Measurements from ENCODE around the gene NAALAD2.

GRCh38 chr11:90202342-90202741, 67.9 kb downstream of the NAALAD2 start:
- TF ChIP-seq, protein P1, sequence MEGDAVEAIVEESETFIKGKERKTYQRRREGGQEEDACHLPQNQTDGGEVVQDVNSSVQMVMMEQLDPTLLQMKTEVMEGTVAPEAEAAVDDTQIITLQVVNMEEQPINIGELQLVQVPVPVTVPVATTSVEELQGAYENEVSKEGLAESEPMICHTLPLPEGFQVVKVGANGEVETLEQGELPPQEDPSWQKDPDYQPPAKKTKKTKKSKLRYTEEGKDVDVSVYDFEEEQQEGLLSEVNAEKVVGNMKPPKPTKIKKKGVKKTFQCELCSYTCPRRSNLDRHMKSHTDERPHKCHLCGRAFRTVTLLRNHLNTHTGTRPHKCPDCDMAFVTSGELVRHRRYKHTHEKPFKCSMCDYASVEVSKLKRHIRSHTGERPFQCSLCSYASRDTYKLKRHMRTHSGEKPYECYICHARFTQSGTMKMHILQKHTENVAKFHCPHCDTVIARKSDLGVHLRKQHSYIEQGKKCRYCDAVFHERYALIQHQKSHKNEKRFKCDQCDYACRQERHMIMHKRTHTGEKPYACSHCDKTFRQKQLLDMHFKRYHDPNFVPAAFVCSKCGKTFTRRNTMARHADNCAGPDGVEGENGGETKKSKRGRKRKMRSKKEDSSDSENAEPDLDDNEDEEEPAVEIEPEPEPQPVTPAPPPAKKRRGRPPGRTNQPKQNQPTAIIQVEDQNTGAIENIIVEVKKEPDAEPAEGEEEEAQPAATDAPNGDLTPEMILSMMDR (IDR thresholded peaks at IDR 0.05; ENCODE audit: low read depth, low read length, missing input control): no peak
- TF ChIP-seq, protein P2, sequence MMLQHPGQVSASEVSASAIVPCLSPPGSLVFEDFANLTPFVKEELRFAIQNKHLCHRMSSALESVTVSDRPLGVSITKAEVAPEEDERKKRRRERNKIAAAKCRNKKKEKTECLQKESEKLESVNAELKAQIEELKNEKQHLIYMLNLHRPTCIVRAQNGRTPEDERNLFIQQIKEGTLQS (IDR thresholded peaks at IDR 0.05): no peak
- TF ChIP-seq, protein P3, sequence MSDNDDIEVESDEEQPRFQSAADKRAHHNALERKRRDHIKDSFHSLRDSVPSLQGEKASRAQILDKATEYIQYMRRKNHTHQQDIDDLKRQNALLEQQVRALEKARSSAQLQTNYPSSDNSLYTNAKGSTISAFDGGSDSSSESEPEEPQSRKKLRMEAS (IDR thresholded peaks at IDR 0.05): no peak
- TF ChIP-seq, protein P4, sequence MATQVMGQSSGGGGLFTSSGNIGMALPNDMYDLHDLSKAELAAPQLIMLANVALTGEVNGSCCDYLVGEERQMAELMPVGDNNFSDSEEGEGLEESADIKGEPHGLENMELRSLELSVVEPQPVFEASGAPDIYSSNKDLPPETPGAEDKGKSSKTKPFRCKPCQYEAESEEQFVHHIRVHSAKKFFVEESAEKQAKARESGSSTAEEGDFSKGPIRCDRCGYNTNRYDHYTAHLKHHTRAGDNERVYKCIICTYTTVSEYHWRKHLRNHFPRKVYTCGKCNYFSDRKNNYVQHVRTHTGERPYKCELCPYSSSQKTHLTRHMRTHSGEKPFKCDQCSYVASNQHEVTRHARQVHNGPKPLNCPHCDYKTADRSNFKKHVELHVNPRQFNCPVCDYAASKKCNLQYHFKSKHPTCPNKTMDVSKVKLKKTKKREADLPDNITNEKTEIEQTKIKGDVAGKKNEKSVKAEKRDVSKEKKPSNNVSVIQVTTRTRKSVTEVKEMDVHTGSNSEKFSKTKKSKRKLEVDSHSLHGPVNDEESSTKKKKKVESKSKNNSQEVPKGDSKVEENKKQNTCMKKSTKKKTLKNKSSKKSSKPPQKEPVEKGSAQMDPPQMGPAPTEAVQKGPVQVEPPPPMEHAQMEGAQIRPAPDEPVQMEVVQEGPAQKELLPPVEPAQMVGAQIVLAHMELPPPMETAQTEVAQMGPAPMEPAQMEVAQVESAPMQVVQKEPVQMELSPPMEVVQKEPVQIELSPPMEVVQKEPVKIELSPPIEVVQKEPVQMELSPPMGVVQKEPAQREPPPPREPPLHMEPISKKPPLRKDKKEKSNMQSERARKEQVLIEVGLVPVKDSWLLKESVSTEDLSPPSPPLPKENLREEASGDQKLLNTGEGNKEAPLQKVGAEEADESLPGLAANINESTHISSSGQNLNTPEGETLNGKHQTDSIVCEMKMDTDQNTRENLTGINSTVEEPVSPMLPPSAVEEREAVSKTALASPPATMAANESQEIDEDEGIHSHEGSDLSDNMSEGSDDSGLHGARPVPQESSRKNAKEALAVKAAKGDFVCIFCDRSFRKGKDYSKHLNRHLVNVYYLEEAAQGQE (IDR thresholded peaks at IDR 0.05): no peak
- TF ChIP-seq RAD21 (IDR thresholded peaks at IDR 0.05) (no peak), YY1 (IDR thresholded peaks at IDR 0.05) (no peak), TAF1 (conservative IDR thresholded peaks at IDR 0.05) (no peak), EGR1 (IDR thresholded peaks at IDR 0.05; ENCODE audit: low read depth in 2 of 2) (no peak), HNF4G (IDR thresholded peaks at IDR 0.05) (no peak), JUND (IDR thresholded peaks at IDR 0.05) (no peak), ZBTB33 (IDR thresholded peaks at IDR 0.05) (no peak), FOXA1 (IDR thresholded peaks at IDR 0.05) (no peak), HNF4A (conservative IDR thresholded peaks at IDR 0.05) (no peak)

Data from liver (tissue), 3 donors.